Measurements from ENCODE around the gene SETX. TPM values are rescaled to one million over a fixed set of nuclear protein-coding genes. Genes with fewer than 3 reads are reported as not detected.

Gene SETX
- total RNA-seq, 1 donor from 2014 or later: 57.0 TPM

DNA sequence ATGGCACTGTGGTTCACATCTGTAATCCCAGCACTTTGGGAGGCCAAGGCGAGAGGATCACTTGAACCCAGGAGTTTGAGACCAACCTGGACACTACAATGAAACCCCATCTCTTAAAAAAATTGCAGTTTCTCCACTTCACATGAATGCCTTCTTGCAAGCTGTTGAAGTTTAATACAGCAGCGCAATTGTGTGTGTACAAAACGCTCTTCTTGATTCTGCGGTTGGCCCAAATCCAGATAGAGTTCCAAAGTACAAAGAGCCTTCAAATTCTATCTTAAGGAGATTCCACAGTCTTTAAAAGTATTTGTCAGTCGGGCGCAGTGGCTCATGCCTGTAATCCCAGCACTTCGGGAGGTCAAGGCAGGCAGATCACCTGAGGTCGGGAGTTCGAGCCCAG is 9.3 kb upstream of the SETX start:
- no peak for DNase-seq (ENCODE audit: low read depth in 2 of 2)

- DNase-seq (ENCODE audit: low read depth in 2 of 2): no peak
These were observed 3.0 kb upstream of the SETX start for GRCh38 chr9:132357764-132358163.

DNA sequence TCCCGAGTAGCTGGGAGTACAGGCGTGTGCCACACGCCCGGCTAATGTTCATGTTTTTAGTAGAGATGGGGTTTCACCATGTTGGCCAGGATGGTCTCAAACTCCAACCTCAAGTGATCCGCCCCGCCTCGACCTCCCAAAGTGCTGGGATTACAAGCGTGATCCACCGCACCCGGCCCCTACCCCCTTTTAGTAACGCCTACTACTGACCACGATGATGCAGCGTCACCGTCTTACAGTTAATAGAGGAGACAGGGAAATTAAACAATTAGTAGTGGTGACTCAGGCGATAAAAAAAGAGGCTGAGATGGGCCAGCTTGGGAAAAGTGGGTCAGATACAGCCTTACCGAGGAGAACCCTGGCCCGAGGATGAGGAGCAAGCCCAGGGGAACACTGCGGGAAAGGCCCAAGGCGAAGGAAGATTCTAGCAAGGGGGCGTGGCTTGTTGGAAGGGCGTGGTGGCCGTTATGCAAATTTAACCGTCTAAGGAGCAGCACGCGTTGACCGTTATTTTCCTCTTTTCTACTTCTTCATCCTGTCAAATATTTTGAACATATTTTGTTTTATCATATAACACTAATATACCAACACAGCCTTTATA is 1.6 kb upstream of the SETX start:
- no peak for DNase-seq (ENCODE audit: low read depth in 2 of 2)

DNA sequence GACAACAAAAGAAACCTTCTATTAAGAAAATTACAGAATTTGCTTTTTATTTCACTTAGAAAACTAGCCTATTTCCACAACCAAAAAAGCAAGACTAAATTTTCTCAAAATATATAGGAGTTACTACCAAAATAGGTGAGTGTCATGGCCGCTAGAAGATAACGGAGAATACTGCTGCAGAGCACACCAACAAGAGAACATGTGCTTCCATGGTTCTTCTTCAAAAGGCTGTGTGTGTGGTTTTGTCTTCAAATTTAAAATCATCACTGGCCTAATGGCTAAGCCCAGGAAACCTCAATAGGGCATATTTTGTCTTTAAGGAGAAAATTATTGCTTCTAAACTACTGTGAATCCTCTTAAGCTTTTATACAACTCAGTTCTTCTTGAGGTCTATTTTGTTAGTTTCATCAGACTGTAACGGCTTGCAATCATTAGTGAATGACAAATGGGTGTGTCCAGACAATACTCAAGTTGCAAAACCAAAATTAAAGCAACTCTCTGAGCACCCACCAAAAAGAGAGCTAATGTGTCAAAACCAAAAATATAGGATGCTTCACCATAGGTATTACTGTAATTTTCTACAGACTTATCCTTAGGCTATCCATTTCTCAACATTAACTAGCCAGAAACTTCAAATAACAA is 3.3 kb downstream of the SETX start:
- no peak for DNase-seq (ENCODE audit: low read depth in 2 of 2)

GRCh38 chr9:132350861-132351315 is 3.9 kb downstream of the SETX start:
- DNase-seq (ENCODE audit: low read depth in 2 of 2): peak in 1 of 2 donors; percentile 27

DNA sequence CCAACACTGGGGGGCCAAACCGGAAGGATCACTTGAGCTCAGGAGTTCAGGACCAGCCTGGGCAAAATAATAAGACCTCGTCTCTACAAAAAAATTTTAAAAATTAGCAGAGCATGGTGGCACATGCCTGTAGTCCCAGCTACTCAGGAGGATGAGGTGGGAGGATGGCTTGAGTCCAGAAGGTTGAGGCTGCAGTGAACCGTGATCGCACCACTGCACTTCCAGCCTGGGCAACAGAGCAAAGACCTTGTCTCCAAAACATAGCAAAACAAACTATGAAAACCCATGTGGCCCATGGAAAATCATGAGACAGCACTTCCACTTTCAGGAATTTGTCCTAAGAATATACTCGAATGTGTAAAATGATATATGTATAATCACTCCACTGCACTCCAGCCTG is 6.1 kb downstream of the SETX start:
- peak in 1 of 2 donors; percentile 43 for DNase-seq (ENCODE audit: low read depth in 2 of 2)

DNA sequence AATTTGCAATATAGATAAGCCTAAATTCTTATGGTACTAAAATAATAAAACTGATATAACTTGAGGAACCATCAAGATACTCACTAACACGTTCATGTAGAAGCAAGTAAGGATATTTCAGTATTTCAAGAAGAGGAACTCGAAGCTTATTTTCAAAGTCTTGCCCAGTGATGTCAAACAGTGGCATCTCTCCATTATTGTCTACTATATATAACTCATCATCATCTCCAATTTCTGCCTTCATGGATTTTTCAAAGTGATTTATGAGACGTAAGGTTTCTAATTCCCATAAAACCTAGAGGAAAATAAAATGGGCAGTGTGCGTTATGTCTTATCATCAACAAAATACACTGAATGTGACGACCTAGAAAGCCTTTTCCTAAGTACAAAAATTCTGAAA is 8.6 kb downstream of the SETX start:
- no peak for DNase-seq (ENCODE audit: low read depth in 2 of 2)

GRCh38 chr9:132341177-132341840 is 13.5 kb downstream of the SETX start:
- DNase-seq (ENCODE audit: low read depth in 2 of 2): no peak

- DNase-seq (ENCODE audit: low read depth in 2 of 2): no peak
These were observed 20.4 kb downstream of the SETX start for GRCh38 chr9:132334364-132334763.

DNA sequence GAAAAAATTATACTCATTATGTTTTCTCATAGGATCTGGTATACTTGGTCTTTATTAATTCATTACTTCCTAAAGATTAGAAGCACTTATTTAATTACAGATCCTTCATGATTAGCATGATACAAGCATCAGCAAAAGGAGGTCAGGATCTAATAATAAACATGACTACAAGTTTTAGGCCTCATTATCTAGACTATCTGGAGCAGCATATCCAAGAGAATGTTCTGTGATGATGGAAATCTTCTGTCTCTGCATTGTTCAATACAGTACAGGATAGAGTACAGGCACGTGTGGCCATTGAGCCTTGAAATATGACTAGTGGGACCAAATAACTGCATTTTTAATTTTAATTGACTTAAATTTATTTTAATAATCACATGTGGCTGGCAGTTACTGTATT is 21.2 kb downstream of the SETX start:
- no peak for DNase-seq (ENCODE audit: low read depth in 2 of 2)

- DNase-seq (ENCODE audit: low read depth in 2 of 2): no peak
These were observed 26.2 kb downstream of the SETX start for GRCh38 chr9:132328580-132328979.

- DNase-seq (ENCODE audit: low read depth in 2 of 2): no peak
These were observed 27.2 kb downstream of the SETX start for GRCh38 chr9:132327537-132327936.

GRCh38 chr9:132324425-132324824 is 30.4 kb downstream of the SETX start:
- no peak for DNase-seq (ENCODE audit: low read depth in 2 of 2)

DNA sequence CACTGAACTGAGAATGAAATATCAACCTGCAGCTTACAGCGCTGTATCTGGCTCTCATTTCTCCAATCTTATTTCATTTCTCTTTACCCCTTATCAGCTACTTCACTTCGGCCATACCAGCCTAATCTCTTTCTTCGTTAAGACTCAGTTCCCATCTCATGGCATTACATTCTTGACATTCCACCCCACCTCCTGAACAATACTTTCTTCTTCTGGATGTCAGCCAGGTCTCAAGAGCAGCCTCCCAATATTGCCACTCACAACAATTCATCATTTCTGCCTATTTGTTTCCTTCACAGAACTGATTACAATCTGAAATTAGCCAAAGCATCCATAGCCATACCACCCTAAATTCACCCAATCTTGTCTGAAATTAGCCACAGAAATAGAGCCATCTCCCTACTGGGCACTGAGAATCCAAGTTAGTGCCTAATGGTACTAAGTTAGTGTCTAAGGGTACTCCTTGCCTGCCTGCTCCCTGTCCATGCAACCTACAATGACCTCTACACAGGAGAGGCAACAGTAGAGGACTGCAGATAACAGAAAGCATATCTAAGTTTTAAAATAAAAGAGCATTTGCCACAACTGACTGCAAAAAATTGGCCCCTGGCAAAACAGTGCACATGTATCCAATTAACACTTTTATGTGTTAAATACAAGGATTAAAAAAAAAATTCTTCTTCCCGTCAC is 35.2 kb downstream of the SETX start:
- peak in 1 of 2 donors; percentile 50 for DNase-seq (ENCODE audit: low read depth in 2 of 2)

DNA sequence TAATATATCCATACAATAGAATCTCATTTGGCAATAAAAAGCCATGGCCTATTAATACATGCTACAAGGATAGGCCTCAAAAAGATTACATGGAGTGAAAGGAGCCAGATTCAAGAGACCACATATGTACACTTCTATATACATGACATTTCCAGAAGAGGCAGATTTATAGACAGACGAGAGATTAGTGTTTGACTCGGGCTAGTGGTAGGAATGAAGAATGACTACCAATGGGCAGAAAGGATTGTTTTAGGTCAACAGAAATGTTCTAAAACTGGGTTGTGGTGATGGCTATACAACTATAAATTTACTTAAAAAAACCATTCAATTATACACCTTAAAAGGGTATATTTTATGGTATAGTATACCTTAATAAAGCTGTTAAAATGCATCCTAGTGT is 41.9 kb downstream of the SETX start:
- no peak for DNase-seq (ENCODE audit: low read depth in 2 of 2)

- DNase-seq (ENCODE audit: low read depth in 2 of 2): no peak
These were observed 42.4 kb downstream of the SETX start for GRCh38 chr9:132312426-132312825.

GRCh38 chr9:132311978-132312377 is 42.8 kb downstream of the SETX start:
- no peak for DNase-seq (ENCODE audit: low read depth in 2 of 2)

DNA sequence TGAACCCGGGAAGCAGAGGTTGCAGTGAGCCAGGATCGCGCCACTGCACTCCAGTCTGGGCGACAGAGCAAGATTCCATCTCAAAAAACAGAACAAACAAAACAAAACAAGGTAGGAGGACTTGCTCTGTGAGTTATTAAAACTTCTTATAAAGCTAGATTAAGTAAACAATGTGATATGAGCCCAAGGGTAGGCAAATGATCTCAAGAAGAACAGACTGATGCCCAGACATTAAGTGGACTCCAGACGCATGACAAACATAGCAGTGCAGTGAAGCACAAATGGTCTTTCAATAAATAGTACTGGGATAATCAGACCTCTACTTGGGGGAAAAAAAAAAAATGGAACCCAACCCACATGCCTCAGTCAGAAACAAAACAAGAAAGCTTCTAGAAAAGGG is 45.7 kb downstream of the SETX start:
- DNase-seq (ENCODE audit: low read depth in 2 of 2): no peak

GRCh38 chr9:132301521-132301920 is 53.3 kb downstream of the SETX start:
- DNase-seq (ENCODE audit: low read depth in 2 of 2): no peak

GRCh38 chr9:132299221-132299620 is 55.6 kb downstream of the SETX start:
- no peak for DNase-seq (ENCODE audit: low read depth in 2 of 2)

- DNase-seq (ENCODE audit: low read depth in 2 of 2): no peak
These were observed 59.6 kb downstream of the SETX start for GRCh38 chr9:132295181-132295580.

- DNase-seq (ENCODE audit: low read depth in 2 of 2): no peak
These were observed 61.6 kb downstream of the SETX start for GRCh38 chr9:132293145-132293721.

Measured in dermis microvascular lymphatic vessel endothelial cell (primary cell).